ENCODE data around the gene CCDC191.

The CCDC191 gene

GRCh38 chr3:114052216-114052615 lies 4.1 kb downstream of the CCDC191 start:
- no peak for DNase-seq

- DNase-seq = no peak
Observed at GRCh38 chr3:114043205-114043604, 13.1 kb downstream of the CCDC191 start.

- DNase-seq = no peak
Observed at GRCh38 chr3:114035896-114036295, 20.4 kb downstream of the CCDC191 start.

- DNase-seq = no peak
Observed at GRCh38 chr3:114034787-114035545, 21.4 kb downstream of the CCDC191 start.

- no peak for DNase-seq
Observed at GRCh38 chr3:114034211-114034610, 22.1 kb downstream of the CCDC191 start.

- no peak for DNase-seq
Observed at GRCh38 chr3:114033721-114034120, 22.6 kb downstream of the CCDC191 start.

- DNase-seq = no peak
Observed at GRCh38 chr3:114026331-114026730, 30.0 kb downstream of the CCDC191 start.

- no peak for DNase-seq
Observed at GRCh38 chr3:114025451-114025850, 30.9 kb downstream of the CCDC191 start.

- DNase-seq = no peak
Observed at GRCh38 chr3:114022145-114022802, 34.1 kb downstream of the CCDC191 start.

- no peak for DNase-seq
Observed at GRCh38 chr3:114020907-114021306, 35.4 kb downstream of the CCDC191 start.

- DNase-seq = no peak
Observed at GRCh38 chr3:114019486-114019885, 36.8 kb downstream of the CCDC191 start.

- no peak for DNase-seq
Observed at GRCh38 chr3:114014211-114014610, 42.1 kb downstream of the CCDC191 start.

- no peak for DNase-seq
Observed at GRCh38 chr3:114011059-114011797, 45.1 kb downstream of the CCDC191 start.

- no peak for DNase-seq
Observed at GRCh38 chr3:114005481-114005880, 50.8 kb downstream of the CCDC191 start.

- no peak for DNase-seq
Observed at GRCh38 chr3:113985541-113985940, 70.8 kb downstream of the CCDC191 start.

GRCh38 chr3:113983544-113983943 lies 72.8 kb downstream of the CCDC191 start:
- no peak for DNase-seq

- DNase-seq = no peak
Observed at GRCh38 chr3:113981803-113982202, 74.5 kb downstream of the CCDC191 start.

- no peak for DNase-seq
Observed at GRCh38 chr3:113979916-113980315, 76.4 kb downstream of the CCDC191 start.

GRCh38 chr3:113977822-113978221 lies 78.5 kb downstream of the CCDC191 start:
- no peak for DNase-seq

GRCh38 chr3:113968986-113969385 lies 87.3 kb downstream of the CCDC191 start:
- no peak for DNase-seq

GRCh38 chr3:113966172-113966571 lies 90.2 kb downstream of the CCDC191 start:
- DNase-seq = no peak

- DNase-seq = no peak
Observed at GRCh38 chr3:113963879-113964278, 92.4 kb downstream of the CCDC191 start.

GRCh38 chr3:113954091-113954685 lies 102.1 kb downstream of the CCDC191 start:
- DNase-seq = no peak

Data from stimulated activated CD4-positive, alpha-beta T cell treated with anti-CD3 and anti-CD28 coated beads, Interleukin-15, amount 100 ng/mL, for 24 hours (primary cell).